Uterus (tissue), 4 donors: ENCODE measurements around the gene ARMH1. TPM values are rescaled to one million over a fixed set of nuclear protein-coding genes. Genes with fewer than 3 reads are reported as not detected.

Experiments used
- DNase-seq, 2 donors: peaks; one replicate each; pipeline ENCODE4 v3.0.0-alpha.2; 2019 to 2020
- H3K27ac ChIP-seq, 2 donors: fragments of 200-600 bp; sonication (generic); 1 replicate in 1 of 2; 2 replicates in 1 of 2; pipeline ENCODE4 v1.5.1; 2016 to 2018
- H3K27me3 ChIP-seq, 2 donors: fragments of 200-600 bp; sonication (generic); one replicate each; pipeline ENCODE4 v1.5.1; 2018 to 2019; ENCODE audit warnings: control low read depth in 1 of 2
- H3K36me3 ChIP-seq, 2 donors: fragments of 200-600 bp; sonication (generic); one replicate each; pipeline ENCODE4 v1.5.1; 2019; ENCODE audit warnings: control low read depth in 1 of 2
- H3K4me1 ChIP-seq, 2 donors: fragments of 200-600 bp; sonication (generic); one replicate each; pipeline ENCODE4 v1.5.1; 2018 to 2019; ENCODE audit warnings: control low read depth in 1 of 2
- H3K4me3 ChIP-seq, 2 donors: fragments of 200-600 bp; sonication (generic); 1 replicate in 1 of 2; 2 replicates in 1 of 2; pipeline ENCODE4 v1.5.1; 2018 to 2019; ENCODE audit warnings: mild to moderate bottlenecking in 1 of 2
- H3K9me3 ChIP-seq, 2 donors: fragments of 200-600 bp; sonication (generic); one replicate each; pipeline ENCODE4 v1.5.1; 2019; ENCODE audit warnings: control low read depth in 1 of 2
- CTCF ChIP-seq, 4 experiments: fragments of 200-600 bp in 2 of 4; fragments of 450-650 bp in 2 of 4; sonication (generic) in 2 of 4; IDR thresholded peaks; one replicate each; pipeline ENCODE4 v1.5.1; 2016 to 2019; ENCODE audit warnings: antibody characterized with exemption in 4 of 4, mild to moderate bottlenecking in 2 of 4, moderate library complexity in 1 of 4
- POLR2A ChIP-seq, 2 donors: fragments of 450-650 bp; IDR thresholded peaks; one replicate each; pipeline ENCODE4 v1.6.1; 2016; ENCODE audit warnings: antibody characterized with exemption in 2 of 2, mild to moderate bottlenecking in 1 of 2, moderate library complexity in 1 of 2
- intact Hi-C: fragments of 100-400 bp; cut with DNase I; formaldehyde crosslinking; loops from one replicate; pipeline ENCODE4 v1.15.1; 2023; ENCODE audit warnings: low total_unique reads
- total RNA-seq, 4 donors: library from RNA; depleted of rRNA in 3 of 4; stranded (reverse); fragments of >200 nt in 3 of 4; gene quantifications; one replicate each; pipeline versions ENCODE4 v1.1.0 to v1.2.4, GENCODE V29; 2014 to 2023
- donor health status: DM: yes; HTN: yes; CAD: no.

Gene ARMH1
- total RNA-seq, 4 donors from 2014 or later: 2.7 to 7.7 (median 5.2) TPM; not detected in 1

- H3K4me1 ChIP-seq: no peaks in the 10 kb centered on the region
- H3K36me3 ChIP-seq: no peaks in the 10 kb centered on the region
- H3K27me3 ChIP-seq: no peaks in the 10 kb centered on the region
- peak overlapping the region; percentile 64 to 88 for H3K4me3 ChIP-seq
- no peak for DNase-seq
- intact Hi-C loops: no loop called here
- peak overlapping the region; percentile 96 to 97 for H3K27ac ChIP-seq
- no peaks in the 10 kb centered on the region for H3K9me3 ChIP-seq
- TF ChIP-seq POLR2A (IDR thresholded peaks at IDR 0.05) (no peak), CTCF (IDR thresholded peaks at IDR 0.05) (no peak)
Measured at GRCh38 chr1:44675186-44675585, 672 bp downstream of the ARMH1 start.

- H3K27me3 ChIP-seq: no peaks in the 10 kb centered on the region
- no peak overlapping the region for H3K4me3 ChIP-seq
- no peaks in the 10 kb centered on the region for H3K36me3 ChIP-seq
- no peak for DNase-seq
- H3K27ac ChIP-seq: no peak overlapping the region
- H3K4me1 ChIP-seq: no peaks in the 10 kb centered on the region
- TF ChIP-seq POLR2A (IDR thresholded peaks at IDR 0.05): no peak
- no peak for TF ChIP-seq CTCF (IDR thresholded peaks at IDR 0.05)
- no peaks in the 10 kb centered on the region for H3K9me3 ChIP-seq
- intact Hi-C loops: no loop called here
Measured at GRCh38 chr1:44676484-44677200, 2.1 kb downstream of the ARMH1 start.

- DNase-seq: no peak
- H3K9me3 ChIP-seq: no peaks in the 10 kb centered on the region
- intact Hi-C loops: no loop called here
- TF ChIP-seq POLR2A (IDR thresholded peaks at IDR 0.05) (no peak), CTCF (IDR thresholded peaks at IDR 0.05) (peak in 3 of 4 experiments; percentile 19 to 40 (median 30))
- H3K36me3 ChIP-seq: no peaks in the 10 kb centered on the region
- no peaks in the 10 kb centered on the region for H3K27me3 ChIP-seq
- no peak overlapping the region for H3K4me3 ChIP-seq
- no peaks in the 10 kb centered on the region for H3K4me1 ChIP-seq
- no peak overlapping the region for H3K27ac ChIP-seq
Measured at GRCh38 chr1:44677201-44677766, 2.8 kb downstream of the ARMH1 start.

GRCh38 chr1:44678120-44678519, 3.6 kb downstream of the ARMH1 start:
- TF ChIP-seq POLR2A (IDR thresholded peaks at IDR 0.05) (no peak), CTCF (IDR thresholded peaks at IDR 0.05) (no peak)
- Histone ChIP-seq H3K4me1 (no peaks in the 10 kb centered on the region), H3K4me3 (no peak overlapping the region), H3K9me3 (no peaks in the 10 kb centered on the region), H3K27me3 (no peaks in the 10 kb centered on the region), H3K36me3 (no peaks in the 10 kb centered on the region), H3K27ac (no peak overlapping the region)
- intact Hi-C loops: no loop called here
- no peak for DNase-seq

- Histone ChIP-seq H3K4me1 (no peaks in the 10 kb centered on the region), H3K27ac (no peak overlapping the region), H3K9me3 (no peaks in the 10 kb centered on the region), H3K36me3 (no peaks in the 10 kb centered on the region), H3K4me3 (no peak overlapping the region), H3K27me3 (no peaks in the 10 kb centered on the region)
- intact Hi-C loops: no loop called here
- TF ChIP-seq CTCF (IDR thresholded peaks at IDR 0.05) (no peak), POLR2A (IDR thresholded peaks at IDR 0.05) (no peak)
- DNase-seq: no peak
Measured at GRCh38 chr1:44678626-44679025, 4.1 kb downstream of the ARMH1 start.
